ENCODE measurements around the gene PDZD8. TPM values are rescaled to one million over a fixed set of nuclear protein-coding genes. Genes with fewer than 3 reads are reported as not detected.

PDZD8 gene
- total RNA-seq, 2 experiments from 2014 or later, result 10.5 to 26.4 TPM

DNA sequence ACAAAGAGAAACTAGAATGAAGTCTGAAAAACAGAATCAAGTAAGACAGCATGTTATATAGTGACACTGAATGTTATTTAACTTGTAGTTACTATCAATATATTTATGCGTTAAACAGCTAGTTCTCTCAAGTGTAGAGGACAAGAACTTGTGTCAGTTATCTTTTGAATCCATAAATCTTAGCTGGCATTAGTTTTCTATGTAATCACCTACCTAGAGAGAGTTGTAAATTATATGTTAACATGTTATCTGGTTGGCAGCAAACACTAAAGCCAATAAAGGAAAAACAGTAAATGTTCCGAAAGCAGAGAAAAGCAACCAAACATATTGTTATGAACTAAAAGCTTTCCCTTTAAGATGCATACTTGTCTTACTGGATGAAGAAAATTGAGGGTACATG is 97.6 kb downstream of the PDZD8 start:
- ChIA-PET CTCF (ENCODE audit: unreplicated experiment) (no interaction called here), POLR2A (no interaction called here)
- Histone ChIP-seq H3K4me3 (ENCODE audit: low read depth, low read length, poor library complexity, severe bottlenecking) (no peak overlapping the region), H4K20me1 (ENCODE audit: insufficient read depth, low read length) (no peaks in the 10 kb centered on the region), H2AFZ (ENCODE audit: low read length) (no peak overlapping the region), H3K4me1 (ENCODE audit: insufficient read depth, low read length, poor library complexity, severe bottlenecking) (no peaks in the 10 kb centered on the region), H3K27ac (ENCODE audit: low read depth, low read length, poor library complexity, severe bottlenecking) (no peak overlapping the region), H3K9me2 (ENCODE audit: insufficient read depth, low read length) (no peaks in the 10 kb centered on the region), H3K4me2 (ENCODE audit: low read length) (no peak overlapping the region), H3K9me3 (ENCODE audit: low read length) (no peaks in the 10 kb centered on the region), H3K79me2 (ENCODE audit: insufficient read depth, low read depth, low read length) (no peaks in the 10 kb centered on the region), H3K36me3 (ENCODE audit: insufficient read depth, low read length) (no peaks in the 10 kb centered on the region)
- BruUV-seq (replicated peaks), result no TSS peak
- DNase-seq (ENCODE audit: low spot score), result no peak
- TF ChIP-seq, protein P1, sequence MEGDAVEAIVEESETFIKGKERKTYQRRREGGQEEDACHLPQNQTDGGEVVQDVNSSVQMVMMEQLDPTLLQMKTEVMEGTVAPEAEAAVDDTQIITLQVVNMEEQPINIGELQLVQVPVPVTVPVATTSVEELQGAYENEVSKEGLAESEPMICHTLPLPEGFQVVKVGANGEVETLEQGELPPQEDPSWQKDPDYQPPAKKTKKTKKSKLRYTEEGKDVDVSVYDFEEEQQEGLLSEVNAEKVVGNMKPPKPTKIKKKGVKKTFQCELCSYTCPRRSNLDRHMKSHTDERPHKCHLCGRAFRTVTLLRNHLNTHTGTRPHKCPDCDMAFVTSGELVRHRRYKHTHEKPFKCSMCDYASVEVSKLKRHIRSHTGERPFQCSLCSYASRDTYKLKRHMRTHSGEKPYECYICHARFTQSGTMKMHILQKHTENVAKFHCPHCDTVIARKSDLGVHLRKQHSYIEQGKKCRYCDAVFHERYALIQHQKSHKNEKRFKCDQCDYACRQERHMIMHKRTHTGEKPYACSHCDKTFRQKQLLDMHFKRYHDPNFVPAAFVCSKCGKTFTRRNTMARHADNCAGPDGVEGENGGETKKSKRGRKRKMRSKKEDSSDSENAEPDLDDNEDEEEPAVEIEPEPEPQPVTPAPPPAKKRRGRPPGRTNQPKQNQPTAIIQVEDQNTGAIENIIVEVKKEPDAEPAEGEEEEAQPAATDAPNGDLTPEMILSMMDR (conservative IDR thresholded peaks at IDR 0.05; ENCODE audit: low read length), result no peak
- no peak for TF ChIP-seq EZH2phosphoT487 (IDR thresholded peaks at IDR 0.05; ENCODE audit: borderline replicate concordance, low read depth, low read length)
- intact Hi-C loops (cut with micrococcal nuclease; ENCODE audit: unreplicated experiment), result no loop called here

DNA sequence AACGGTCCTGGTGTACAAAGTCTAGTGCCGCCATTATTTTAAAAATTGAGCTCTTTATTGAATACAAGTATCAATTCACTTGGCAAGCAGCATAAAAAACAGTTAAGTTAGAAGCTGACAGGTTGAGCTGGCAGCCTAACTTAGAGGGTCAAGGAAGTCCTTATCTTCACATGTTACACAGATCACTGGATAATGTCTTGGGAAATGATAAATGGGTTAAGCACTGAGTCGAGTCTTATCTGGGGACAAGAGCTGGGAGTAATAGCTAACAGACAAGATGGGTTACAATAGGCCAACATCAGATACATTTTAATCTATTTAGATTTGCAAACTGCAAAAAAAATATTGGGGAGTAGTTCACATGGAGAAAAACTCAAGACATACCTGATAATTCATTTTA is 100.1 kb downstream of the PDZD8 start:
- Histone ChIP-seq H3K9me3 (ENCODE audit: low read length) (no peaks in the 10 kb centered on the region), H3K36me3 (ENCODE audit: insufficient read depth, low read length) (no peaks in the 10 kb centered on the region), H3K4me1 (ENCODE audit: insufficient read depth, low read length, poor library complexity, severe bottlenecking) (no peaks in the 10 kb centered on the region), H3K27ac (ENCODE audit: low read depth, low read length, poor library complexity, severe bottlenecking) (no peak overlapping the region), H3K79me2 (ENCODE audit: insufficient read depth, low read depth, low read length) (no peaks in the 10 kb centered on the region), H2AFZ (ENCODE audit: low read length) (no peak overlapping the region), H4K20me1 (ENCODE audit: insufficient read depth, low read length) (no peaks in the 10 kb centered on the region), H3K4me3 (ENCODE audit: low read depth, low read length, poor library complexity, severe bottlenecking) (no peak overlapping the region), H3K9me2 (ENCODE audit: insufficient read depth, low read length) (no peaks in the 10 kb centered on the region), H3K4me2 (ENCODE audit: low read length) (no peak overlapping the region)
- POLR2A ChIA-PET, result interaction anchor here (0.7 to 0.8 kb wide), 2 partner anchors 9 to 44 kb away, joined by 3 read pairs; no protein-coding TSS in a partner anchor
- no TSS peak for BruUV-seq (replicated peaks)
- DNase-seq (ENCODE audit: low spot score), result no peak
- intact Hi-C loops (cut with micrococcal nuclease; ENCODE audit: unreplicated experiment), result loop anchor here (1.0 kb wide), 1 partner anchor 19 kb away; no protein-coding TSS in a partner anchor
- CTCF ChIA-PET (ENCODE audit: unreplicated experiment), result no interaction called here
- no peak for TF ChIP-seq EZH2phosphoT487 (IDR thresholded peaks at IDR 0.05; ENCODE audit: borderline replicate concordance, low read depth, low read length)
- TF ChIP-seq, protein P1 (conservative IDR thresholded peaks at IDR 0.05; ENCODE audit: low read length), result no peak

DNA sequence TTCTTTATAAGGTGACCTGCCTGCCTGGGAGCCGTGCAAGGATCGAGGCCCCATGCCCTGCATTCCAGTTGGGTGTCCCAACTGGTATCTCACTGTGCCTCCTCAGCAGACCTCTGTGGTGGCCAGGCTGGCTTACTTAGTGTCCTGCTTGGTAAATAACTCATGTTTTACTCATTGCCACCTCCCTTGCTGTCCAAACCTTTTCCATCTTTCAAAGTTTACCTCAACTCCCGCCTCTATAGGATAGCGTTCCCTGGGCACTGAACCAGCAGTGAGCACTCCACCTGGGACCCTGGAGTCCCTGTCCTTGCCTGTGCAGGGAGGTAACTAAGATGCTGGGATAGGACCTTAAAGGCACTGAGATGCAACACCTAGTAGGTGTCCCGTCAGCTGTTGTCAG is 100.7 kb downstream of the PDZD8 start:
- Histone ChIP-seq H3K79me2 (ENCODE audit: insufficient read depth, low read depth, low read length) (no peaks in the 10 kb centered on the region), H3K4me1 (ENCODE audit: insufficient read depth, low read length, poor library complexity, severe bottlenecking) (no peaks in the 10 kb centered on the region), H3K4me3 (ENCODE audit: low read depth, low read length, poor library complexity, severe bottlenecking) (no peak overlapping the region), H3K36me3 (ENCODE audit: insufficient read depth, low read length) (no peaks in the 10 kb centered on the region), H3K4me2 (ENCODE audit: low read length) (no peak overlapping the region), H2AFZ (ENCODE audit: low read length) (no peak overlapping the region), H4K20me1 (ENCODE audit: insufficient read depth, low read length) (no peaks in the 10 kb centered on the region), H3K9me2 (ENCODE audit: insufficient read depth, low read length) (no peaks in the 10 kb centered on the region), H3K27ac (ENCODE audit: low read depth, low read length, poor library complexity, severe bottlenecking) (no peak overlapping the region), H3K9me3 (ENCODE audit: low read length) (no peaks in the 10 kb centered on the region)
- ChIA-PET CTCF (ENCODE audit: unreplicated experiment) (no interaction called here), POLR2A (interaction anchor here (0.7 to 0.8 kb wide), 2 partner anchors 9 to 44 kb away, joined by 3 read pairs; no protein-coding TSS in a partner anchor)
- DNase-seq (ENCODE audit: low spot score), result no peak
- no TSS peak for BruUV-seq (replicated peaks)
- TF ChIP-seq EZH2phosphoT487 (IDR thresholded peaks at IDR 0.05; ENCODE audit: borderline replicate concordance, low read depth, low read length), result no peak
- intact Hi-C loops (cut with micrococcal nuclease; ENCODE audit: unreplicated experiment), result no loop called here

All from OCI-LY7 (cell line).